ENCODE data around the gene SPRED3. TPM values are rescaled to one million over a fixed set of nuclear protein-coding genes. Genes with fewer than 3 reads are reported as not detected.

Gene SPRED3
- total RNA-seq, 1 experiment from 2014 or later: 7.2 TPM

DNA sequence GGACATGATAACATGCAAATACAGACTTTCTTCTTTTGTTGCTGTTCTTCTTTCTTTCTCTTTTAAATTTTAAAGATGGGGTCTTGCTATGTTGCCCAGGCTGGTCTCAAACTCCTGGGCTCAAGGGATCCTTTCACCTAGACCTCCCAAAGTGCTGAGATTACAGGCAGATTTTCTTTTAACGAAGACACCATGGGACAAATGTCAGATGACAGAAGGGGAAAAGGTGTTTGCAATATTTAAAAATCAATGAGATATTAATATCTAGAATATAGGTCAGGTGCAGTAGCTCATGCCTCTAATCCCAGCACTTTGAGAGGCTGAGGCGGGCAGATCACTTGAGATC, 41.3 kb downstream of the SPRED3 start (continued):
- TF ChIP-seq, protein P1, sequence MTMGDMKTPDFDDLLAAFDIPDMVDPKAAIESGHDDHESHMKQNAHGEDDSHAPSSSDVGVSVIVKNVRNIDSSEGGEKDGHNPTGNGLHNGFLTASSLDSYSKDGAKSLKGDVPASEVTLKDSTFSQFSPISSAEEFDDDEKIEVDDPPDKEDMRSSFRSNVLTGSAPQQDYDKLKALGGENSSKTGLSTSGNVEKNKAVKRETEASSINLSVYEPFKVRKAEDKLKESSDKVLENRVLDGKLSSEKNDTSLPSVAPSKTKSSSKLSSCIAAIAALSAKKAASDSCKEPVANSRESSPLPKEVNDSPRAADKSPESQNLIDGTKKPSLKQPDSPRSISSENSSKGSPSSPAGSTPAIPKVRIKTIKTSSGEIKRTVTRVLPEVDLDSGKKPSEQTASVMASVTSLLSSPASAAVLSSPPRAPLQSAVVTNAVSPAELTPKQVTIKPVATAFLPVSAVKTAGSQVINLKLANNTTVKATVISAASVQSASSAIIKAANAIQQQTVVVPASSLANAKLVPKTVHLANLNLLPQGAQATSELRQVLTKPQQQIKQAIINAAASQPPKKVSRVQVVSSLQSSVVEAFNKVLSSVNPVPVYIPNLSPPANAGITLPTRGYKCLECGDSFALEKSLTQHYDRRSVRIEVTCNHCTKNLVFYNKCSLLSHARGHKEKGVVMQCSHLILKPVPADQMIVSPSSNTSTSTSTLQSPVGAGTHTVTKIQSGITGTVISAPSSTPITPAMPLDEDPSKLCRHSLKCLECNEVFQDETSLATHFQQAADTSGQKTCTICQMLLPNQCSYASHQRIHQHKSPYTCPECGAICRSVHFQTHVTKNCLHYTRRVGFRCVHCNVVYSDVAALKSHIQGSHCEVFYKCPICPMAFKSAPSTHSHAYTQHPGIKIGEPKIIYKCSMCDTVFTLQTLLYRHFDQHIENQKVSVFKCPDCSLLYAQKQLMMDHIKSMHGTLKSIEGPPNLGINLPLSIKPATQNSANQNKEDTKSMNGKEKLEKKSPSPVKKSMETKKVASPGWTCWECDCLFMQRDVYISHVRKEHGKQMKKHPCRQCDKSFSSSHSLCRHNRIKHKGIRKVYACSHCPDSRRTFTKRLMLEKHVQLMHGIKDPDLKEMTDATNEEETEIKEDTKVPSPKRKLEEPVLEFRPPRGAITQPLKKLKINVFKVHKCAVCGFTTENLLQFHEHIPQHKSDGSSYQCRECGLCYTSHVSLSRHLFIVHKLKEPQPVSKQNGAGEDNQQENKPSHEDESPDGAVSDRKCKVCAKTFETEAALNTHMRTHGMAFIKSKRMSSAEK (CRISPR knock-in tag; IDR thresholded peaks at IDR 0.05; ENCODE audit: borderline replicate concordance): no peak
- TF ChIP-seq RELA (CRISPR knock-in tag; IDR thresholded peaks at IDR 0.05; ENCODE audit: borderline replicate concordance) (no peak), ELF4 (CRISPR knock-in tag; IDR thresholded peaks at IDR 0.05; ENCODE audit: low read depth) (no peak), JAZF1 (CRISPR knock-in tag; IDR thresholded peaks at IDR 0.05) (no peak), ZNF416 (CRISPR knock-in tag; IDR thresholded peaks at IDR 0.05) (no peak)
- TF ChIP-seq, protein P2, sequence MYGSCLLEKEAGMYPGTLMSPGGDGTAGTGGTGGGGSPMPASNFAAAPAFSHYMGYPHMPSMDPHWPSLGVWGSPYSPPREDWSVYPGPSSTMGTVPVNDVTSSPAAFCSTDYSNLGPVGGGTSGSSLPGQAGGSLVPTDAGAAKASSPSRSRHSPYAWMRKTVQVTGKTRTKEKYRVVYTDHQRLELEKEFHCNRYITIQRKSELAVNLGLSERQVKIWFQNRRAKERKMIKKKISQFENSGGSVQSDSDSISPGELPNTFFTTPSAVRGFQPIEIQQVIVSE (CRISPR knock-in tag; IDR thresholded peaks at IDR 0.05; ENCODE audit: borderline replicate concordance): no peak
- TF ChIP-seq, protein P3, sequence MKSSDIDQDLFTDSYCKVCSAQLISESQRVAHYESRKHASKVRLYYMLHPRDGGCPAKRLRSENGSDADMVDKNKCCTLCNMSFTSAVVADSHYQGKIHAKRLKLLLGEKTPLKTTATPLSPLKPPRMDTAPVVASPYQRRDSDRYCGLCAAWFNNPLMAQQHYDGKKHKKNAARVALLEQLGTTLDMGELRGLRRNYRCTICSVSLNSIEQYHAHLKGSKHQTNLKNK (CRISPR knock-in tag; IDR thresholded peaks at IDR 0.05): no peak
- TF ChIP-seq, protein P4, sequence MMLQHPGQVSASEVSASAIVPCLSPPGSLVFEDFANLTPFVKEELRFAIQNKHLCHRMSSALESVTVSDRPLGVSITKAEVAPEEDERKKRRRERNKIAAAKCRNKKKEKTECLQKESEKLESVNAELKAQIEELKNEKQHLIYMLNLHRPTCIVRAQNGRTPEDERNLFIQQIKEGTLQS (CRISPR knock-in tag; conservative IDR thresholded peaks at IDR 0.05): no peak
- TF ChIP-seq, protein P5, sequence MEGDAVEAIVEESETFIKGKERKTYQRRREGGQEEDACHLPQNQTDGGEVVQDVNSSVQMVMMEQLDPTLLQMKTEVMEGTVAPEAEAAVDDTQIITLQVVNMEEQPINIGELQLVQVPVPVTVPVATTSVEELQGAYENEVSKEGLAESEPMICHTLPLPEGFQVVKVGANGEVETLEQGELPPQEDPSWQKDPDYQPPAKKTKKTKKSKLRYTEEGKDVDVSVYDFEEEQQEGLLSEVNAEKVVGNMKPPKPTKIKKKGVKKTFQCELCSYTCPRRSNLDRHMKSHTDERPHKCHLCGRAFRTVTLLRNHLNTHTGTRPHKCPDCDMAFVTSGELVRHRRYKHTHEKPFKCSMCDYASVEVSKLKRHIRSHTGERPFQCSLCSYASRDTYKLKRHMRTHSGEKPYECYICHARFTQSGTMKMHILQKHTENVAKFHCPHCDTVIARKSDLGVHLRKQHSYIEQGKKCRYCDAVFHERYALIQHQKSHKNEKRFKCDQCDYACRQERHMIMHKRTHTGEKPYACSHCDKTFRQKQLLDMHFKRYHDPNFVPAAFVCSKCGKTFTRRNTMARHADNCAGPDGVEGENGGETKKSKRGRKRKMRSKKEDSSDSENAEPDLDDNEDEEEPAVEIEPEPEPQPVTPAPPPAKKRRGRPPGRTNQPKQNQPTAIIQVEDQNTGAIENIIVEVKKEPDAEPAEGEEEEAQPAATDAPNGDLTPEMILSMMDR (IDR thresholded peaks at IDR 0.05): no peak
- TF ChIP-seq, protein P6, sequence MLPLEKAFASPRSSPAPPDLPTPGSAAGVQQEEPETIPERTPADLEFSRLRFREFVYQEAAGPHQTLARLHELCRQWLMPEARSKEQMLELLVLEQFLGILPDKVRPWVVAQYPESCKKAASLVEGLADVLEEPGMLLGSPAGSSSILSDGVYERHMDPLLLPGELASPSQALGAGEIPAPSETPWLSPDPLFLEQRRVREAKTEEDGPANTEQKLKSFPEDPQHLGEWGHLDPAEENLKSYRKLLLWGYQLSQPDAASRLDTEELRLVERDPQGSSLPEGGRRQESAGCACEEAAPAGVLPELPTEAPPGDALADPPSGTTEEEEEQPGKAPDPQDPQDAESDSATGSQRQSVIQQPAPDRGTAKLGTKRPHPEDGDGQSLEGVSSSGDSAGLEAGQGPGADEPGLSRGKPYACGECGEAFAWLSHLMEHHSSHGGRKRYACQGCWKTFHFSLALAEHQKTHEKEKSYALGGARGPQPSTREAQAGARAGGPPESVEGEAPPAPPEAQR (CRISPR knock-in tag; IDR thresholded peaks at IDR 0.05): no peak

DNA sequence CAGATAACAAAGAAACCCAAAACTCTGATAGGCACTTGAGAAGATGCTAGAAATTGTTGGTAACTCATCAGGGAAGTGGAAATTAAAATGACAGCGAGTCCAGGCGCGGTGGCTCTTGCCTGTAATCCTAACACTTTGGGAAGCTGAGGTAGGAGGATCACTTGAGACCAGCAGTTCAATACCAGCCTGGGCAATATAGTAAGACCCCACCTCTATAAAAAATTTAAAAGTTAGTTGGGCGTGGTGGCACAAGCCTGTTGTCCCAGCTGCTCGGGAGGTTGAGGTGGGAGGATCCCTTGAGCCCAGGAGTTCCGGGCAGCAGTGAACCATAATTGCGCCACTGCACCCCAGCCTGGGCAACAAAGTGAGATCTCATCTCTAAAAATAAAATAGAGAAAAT, 42.4 kb downstream of the SPRED3 start:
- Mint-ChIP-seq H3K9me3 (no peaks in the 10 kb centered on the region), H3K27ac (no peak overlapping the region), H3K4me1 (peaks cover 45% of the 10 kb centered on the region), H3K36me3 (no peaks in the 10 kb centered on the region), H3K4me3 (no peak overlapping the region), H3K27me3 (ENCODE audit: low read depth) (peaks cover 2% of the 10 kb centered on the region; the same call in 1 of the 2 replicates)
- CTCF ChIA-PET: interaction anchor here (0.7 to 5.2 kb wide), 4 partner anchors 28 to 203 kb away, joined by 3 to 29 read pairs (median 3); partner anchors contain the start of genes FAM98C and PSMD8
- DNase-seq (ENCODE audit: low spot score) (no peak), ATAC-seq (no peak)
- TF ChIP-seq GRHL2 (CRISPR knock-in tag; IDR thresholded peaks at IDR 0.05; ENCODE audit: insufficient replicate concordance, severe bottlenecking) (no peak), ZNF121 (CRISPR knock-in tag; IDR thresholded peaks at IDR 0.05) (peak; percentile 58; the same call in 1 of the 2 replicates)
- POLR2A ChIA-PET: interaction anchor here (0.7 kb wide), 1 partner anchor 25 kb away, joined by 5 read pairs; no protein-coding TSS in a partner anchor

DNA sequence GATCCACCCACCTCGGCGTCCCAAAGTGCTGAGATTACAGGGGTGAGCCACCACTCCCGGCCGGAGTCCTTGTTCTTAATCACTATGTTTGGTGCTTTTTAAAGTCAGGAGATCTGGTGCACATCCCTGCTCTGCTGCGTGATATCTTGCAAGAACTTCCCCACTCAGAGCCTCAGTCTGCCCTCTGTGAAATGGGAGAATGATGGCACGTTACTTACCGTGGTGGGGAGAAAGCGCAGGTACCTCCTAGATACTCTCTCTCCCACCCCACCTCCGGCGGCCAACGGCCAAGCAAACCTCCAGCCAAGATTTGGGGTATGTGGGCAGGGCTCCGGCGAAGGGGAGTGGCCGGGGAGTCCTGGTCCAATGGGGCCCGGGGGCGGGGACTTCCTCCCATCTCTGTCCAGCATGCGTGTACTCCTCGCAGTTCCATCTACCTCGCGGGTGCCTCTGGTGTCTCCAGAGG, 44.8 kb downstream of the SPRED3 start, which contains the start of gene RYR1:
Gene RYR1 (plus strand): TSS at position 424 of the 466 bp plus-strand sequence. CDS start 139 bp downstream, outside the sequence.
- Mint-ChIP-seq H3K27me3 (ENCODE audit: low read depth) (peaks cover 2% of the 10 kb centered on the region; the same call in 1 of the 2 replicates), H3K4me3 (peak within 1 kb of the TSS; percentile 84), H3K4me1 (peaks cover 32% of the 10 kb centered on the region), H3K36me3 (peaks cover 3% of the 10 kb centered on the region; the same call in 1 of the 2 replicates), H3K9me3 (no peaks in the 10 kb centered on the region), H3K27ac (peak within 1 kb of the TSS; percentile 90)
- peak; percentile 97 for DNase-seq (ENCODE audit: low spot score)
- CTCF ChIA-PET: interaction anchor here (5.2 kb wide), 1 partner anchor 30 kb away, joined by 29 read pairs; the partner anchor contains the start of gene FAM98C
- peak; percentile 89 for ATAC-seq
- POLR2A ChIA-PET: no interaction called here
- TF ChIP-seq, protein P7, sequence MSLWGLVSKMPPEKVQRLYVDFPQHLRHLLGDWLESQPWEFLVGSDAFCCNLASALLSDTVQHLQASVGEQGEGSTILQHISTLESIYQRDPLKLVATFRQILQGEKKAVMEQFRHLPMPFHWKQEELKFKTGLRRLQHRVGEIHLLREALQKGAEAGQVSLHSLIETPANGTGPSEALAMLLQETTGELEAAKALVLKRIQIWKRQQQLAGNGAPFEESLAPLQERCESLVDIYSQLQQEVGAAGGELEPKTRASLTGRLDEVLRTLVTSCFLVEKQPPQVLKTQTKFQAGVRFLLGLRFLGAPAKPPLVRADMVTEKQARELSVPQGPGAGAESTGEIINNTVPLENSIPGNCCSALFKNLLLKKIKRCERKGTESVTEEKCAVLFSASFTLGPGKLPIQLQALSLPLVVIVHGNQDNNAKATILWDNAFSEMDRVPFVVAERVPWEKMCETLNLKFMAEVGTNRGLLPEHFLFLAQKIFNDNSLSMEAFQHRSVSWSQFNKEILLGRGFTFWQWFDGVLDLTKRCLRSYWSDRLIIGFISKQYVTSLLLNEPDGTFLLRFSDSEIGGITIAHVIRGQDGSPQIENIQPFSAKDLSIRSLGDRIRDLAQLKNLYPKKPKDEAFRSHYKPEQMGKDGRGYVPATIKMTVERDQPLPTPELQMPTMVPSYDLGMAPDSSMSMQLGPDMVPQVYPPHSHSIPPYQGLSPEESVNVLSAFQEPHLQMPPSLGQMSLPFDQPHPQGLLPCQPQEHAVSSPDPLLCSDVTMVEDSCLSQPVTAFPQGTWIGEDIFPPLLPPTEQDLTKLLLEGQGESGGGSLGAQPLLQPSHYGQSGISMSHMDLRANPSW (CRISPR knock-in tag; conservative IDR thresholded peaks at IDR 0.05; ENCODE audit: low read depth): no peak
- TF ChIP-seq SP1 (CRISPR knock-in tag; conservative IDR thresholded peaks at IDR 0.05): peak; percentile 40; the same call in 1 of the 2 replicates
- TF ChIP-seq MXD4 (CRISPR knock-in tag; IDR thresholded peaks at IDR 0.05; ENCODE audit: borderline replicate concordance): no peak
- TF ChIP-seq NR3C1 (CRISPR knock-in tag; conservative IDR thresholded peaks at IDR 0.05; ENCODE audit: low read depth): no peak
- no peak for TF ChIP-seq GABPB1 (CRISPR knock-in tag; IDR thresholded peaks at IDR 0.05)

Measured in WTC11 (cell line).